BJ (cell line): Measurements from ENCODE around the gene CRYL1. TPM values are rescaled to one million over a fixed set of nuclear protein-coding genes. Genes with fewer than 3 reads are reported as not detected.
A peak's percentile ranks its signal among the peaks of the same experiment; 100 is the strongest.

Source experiments
- CTCF ChIA-PET: fragments of 350-600 bp; formaldehyde crosslinking; extraction: SDS; loops from one replicate; lab custom pipeline; 2021; ENCODE audit warnings: antibody characterized with exemption, inconsistent platforms; lab: Yijun Ruan, JAX
- POLR2A ChIA-PET: fragments of 300-600 bp; sonication (Branson Sonifier 250); formaldehyde crosslinking; extraction: SDS; loops from one replicate; lab custom pipeline; 2021; ENCODE audit warnings: antibody characterized with exemption; lab: Charles Lee
- DNase-seq: peaks from one replicate; pipeline ENCODE4 v3.0.0-alpha.2; 2011; ENCODE audit warnings: low read depth
- H3K27me3 ChIP-seq: 2 replicates; pipeline ENCODE4 v1.6.0; 2011; ENCODE audit warnings: low read length; ENCODE audit not compliant: control insufficient read depth, insufficient read depth
- H3K36me3 ChIP-seq: 2 replicates; pipeline ENCODE4 v1.5.1; 2011; ENCODE audit warnings: low read length; ENCODE audit not compliant: control insufficient read depth, insufficient read depth
- H3K4me3 ChIP-seq: 2 replicates; pipeline ENCODE4 v1.5.1; 2011; ENCODE audit warnings: low read depth, mild to moderate bottlenecking, control low read depth, low read length
- polyA plus RNA-seq: library from polyadenylated mRNA; depleted of rRNA; stranded (reverse); fragments of >200 nt; gene quantifications from 2 replicates; pipeline ENCODE4 v1.2.3, GENCODE V29; 2011
- TF ChIP-seq, protein P1 (sequence below): IDR thresholded peaks from 2 replicates; pipeline ENCODE4 v1.5.1; 2011; ENCODE audit warnings: low read depth, mild to moderate bottlenecking, control low read depth, inconsistent platforms, low read length, moderate library complexity; ENCODE audit not compliant: insufficient read depth

CRYL1 gene
- polyA plus RNA-seq, 1 experiment, result 30.6 TPM

DNA sequence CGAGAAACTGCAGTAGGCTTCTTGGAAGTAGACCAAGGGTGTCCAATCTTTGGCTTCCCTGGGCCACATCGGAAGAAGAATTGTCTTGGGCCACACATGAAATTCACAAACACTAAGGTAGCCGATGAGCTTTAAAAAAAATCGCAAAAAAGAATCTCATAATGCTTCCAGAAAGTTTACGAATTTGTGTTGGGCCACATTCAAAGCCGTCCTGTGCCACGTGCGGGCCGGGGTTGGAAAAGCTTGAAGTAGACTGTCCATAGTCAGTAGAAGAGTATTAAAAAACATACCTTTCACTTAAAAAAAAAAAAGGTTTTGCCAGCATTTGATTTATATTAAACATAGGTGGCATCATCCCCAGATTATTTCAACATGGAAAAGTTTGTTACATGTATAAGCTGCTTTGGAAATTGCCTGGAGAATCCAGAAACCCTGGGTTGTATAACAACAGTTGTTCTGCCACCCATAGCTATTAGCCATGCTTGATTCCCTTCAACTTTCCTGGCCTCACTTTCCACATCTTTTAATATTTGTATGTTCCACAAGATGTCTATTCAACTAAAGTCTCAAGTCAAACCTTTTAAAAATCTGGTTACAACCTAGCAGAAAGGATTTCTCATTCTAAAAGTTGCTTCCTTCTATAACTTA lies 42.3 kb upstream of the CRYL1 start:
- CTCF ChIA-PET, result no interaction called here
- Histone ChIP-seq H3K27me3 (no peaks in the 10 kb centered on the region), H3K36me3 (no peaks in the 10 kb centered on the region), H3K4me3 (peak overlapping the region; percentile 59)
- TF ChIP-seq, protein P1, sequence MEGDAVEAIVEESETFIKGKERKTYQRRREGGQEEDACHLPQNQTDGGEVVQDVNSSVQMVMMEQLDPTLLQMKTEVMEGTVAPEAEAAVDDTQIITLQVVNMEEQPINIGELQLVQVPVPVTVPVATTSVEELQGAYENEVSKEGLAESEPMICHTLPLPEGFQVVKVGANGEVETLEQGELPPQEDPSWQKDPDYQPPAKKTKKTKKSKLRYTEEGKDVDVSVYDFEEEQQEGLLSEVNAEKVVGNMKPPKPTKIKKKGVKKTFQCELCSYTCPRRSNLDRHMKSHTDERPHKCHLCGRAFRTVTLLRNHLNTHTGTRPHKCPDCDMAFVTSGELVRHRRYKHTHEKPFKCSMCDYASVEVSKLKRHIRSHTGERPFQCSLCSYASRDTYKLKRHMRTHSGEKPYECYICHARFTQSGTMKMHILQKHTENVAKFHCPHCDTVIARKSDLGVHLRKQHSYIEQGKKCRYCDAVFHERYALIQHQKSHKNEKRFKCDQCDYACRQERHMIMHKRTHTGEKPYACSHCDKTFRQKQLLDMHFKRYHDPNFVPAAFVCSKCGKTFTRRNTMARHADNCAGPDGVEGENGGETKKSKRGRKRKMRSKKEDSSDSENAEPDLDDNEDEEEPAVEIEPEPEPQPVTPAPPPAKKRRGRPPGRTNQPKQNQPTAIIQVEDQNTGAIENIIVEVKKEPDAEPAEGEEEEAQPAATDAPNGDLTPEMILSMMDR, result no peak
- no peak for DNase-seq
- POLR2A ChIA-PET, result interaction anchor here (0.6 kb wide), 1 partner anchor 42 kb away, joined by 3 read pairs; no protein-coding TSS in a partner anchor

DNA sequence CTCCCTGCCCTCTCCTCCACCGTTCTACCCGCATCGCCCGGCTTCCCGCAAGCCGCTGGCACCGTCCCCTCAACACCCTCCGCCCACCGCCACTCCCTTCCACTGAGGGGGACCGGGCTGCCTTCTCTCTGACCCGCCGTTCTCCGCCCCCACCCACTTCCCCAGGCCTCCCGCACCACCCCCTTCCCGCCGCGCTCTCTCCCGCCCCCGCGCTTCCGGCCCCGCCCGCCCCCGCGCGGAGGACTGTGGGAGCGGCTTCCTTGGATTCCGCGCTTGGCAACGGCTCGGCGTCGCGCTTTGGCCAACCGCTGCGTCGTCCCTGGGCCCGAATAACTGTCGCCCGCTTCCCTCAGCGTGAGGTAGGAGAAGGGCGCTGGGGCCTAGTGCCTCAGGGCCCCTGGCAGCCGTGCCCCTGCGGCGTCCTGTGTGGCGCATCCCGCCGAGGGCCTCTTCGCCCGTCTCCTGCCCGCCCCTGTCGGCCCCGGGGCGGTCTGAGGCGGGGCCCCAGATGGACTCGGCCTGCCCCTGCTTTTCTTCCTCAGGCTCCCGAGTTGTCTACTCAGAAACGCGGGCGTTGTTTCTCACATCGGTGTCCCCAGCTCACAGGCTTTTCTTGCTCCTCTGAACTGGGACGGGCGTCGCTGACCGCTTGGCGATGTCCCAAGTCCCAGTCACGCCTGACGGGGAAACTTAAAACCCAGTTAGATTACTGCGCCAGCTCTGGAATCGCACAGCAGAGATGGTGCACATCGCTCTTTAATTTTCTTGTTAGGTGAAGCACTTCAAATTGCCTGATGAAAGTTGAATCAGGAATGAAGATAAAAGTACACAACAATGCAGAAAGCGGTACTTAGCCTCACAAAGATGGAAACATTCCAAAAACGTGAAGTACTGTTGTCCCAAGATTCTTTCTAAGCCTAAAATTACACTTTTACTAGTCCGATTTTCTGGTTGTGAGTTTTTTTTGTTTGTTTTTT lies 41.5 kb upstream of the CRYL1 start, which contains the start of gene IFT88:
TSS of gene IFT88 (plus strand) at position 260 of the 977 bp plus-strand sequence. CDS start 7,229 bp downstream, outside the sequence.
- Histone ChIP-seq H3K27me3 (no peaks in the 10 kb centered on the region), H3K4me3 (peak within 1 kb of the TSS; percentile 59), H3K36me3 (no peaks in the 10 kb centered on the region)
- peak; percentile 50 for DNase-seq
- POLR2A ChIA-PET, result no interaction called here
- TF ChIP-seq, protein P1, result no peak
- CTCF ChIA-PET, result no interaction called here

DNA sequence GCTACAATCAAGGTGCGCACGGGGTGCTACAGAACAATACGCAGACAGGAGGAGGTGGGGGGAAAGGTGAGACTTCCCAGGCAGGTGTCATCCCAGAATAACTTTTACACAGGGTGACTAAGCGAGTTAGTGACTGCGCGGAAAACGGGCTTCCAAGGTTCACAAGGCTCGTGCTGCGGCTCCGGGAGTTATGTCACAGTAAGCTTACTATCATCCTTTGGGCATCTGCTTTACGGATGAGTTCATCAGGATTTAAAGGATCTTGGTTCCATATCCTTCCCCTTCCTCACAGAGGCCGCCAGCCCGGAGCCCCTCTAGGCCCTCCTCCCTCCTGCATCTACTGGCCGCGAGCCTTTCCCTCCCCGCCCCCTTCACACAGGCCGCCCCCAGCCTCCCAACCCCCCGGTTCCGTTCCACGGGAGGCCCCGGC lies 40.8 kb upstream of the CRYL1 start:
- peak; percentile 29 for DNase-seq
- ChIA-PET CTCF (no interaction called here), POLR2A (no interaction called here)
- TF ChIP-seq, protein P1, result no peak
- Histone ChIP-seq H3K4me3 (peak overlapping the region; percentile 59), H3K36me3 (no peaks in the 10 kb centered on the region), H3K27me3 (no peaks in the 10 kb centered on the region)

DNA sequence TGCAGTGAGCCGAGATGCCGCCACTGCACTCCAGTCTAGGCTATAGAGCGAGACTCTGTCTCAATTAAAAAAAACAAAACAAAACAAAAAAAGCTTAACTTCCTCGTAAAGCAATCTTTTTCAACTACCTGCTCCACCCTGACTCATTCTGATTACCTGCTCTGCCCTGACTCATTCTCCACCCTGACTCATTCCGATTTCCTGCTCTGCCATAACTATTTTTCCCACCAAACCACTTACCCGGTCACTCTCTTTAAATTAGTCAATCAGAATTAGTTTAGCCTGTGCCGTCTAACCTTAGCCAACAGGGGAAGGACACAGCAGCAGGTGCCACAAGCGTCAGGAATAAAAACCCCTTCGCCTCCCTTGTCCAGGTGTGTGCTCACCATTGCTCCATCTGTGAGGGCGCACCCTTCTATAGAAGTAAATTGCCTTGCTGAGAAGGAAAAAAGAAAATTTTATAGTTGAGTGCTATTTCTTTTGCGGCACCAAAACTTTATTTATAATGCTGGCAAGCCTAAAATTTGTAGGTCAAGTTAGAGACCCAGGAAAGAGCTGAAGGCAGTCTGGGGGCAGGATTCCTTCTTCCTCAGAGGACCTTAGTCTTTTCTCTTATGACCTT lies 39.6 kb upstream of the CRYL1 start:
- no peak for DNase-seq
- ChIA-PET CTCF (no interaction called here), POLR2A (no interaction called here)
- TF ChIP-seq, protein P1, result no peak
- Histone ChIP-seq H3K4me3 (no peak overlapping the region), H3K27me3 (no peaks in the 10 kb centered on the region), H3K36me3 (no peaks in the 10 kb centered on the region)
